Breast epithelium (tissue), 4 donors: Measurements from ENCODE around the gene TNFSF8. TPM values are rescaled to one million over a fixed set of nuclear protein-coding genes. Genes with fewer than 3 reads are reported as not detected.

ENCODE experiments used
- DNase-seq, 2 donors: peaks; one replicate each; pipeline ENCODE4 v3.0.0-alpha.2; 2019; ENCODE audit warnings: low spot score in 2 of 2
- H3K27ac ChIP-seq, 2 donors: fragments of 200-600 bp; sonication (generic) in 1 of 2; one replicate each; pipeline ENCODE4 v1.5.1; 2016 to 2019; ENCODE audit warnings: mild to moderate bottlenecking in 1 of 2
- H3K27me3 ChIP-seq, 2 donors: fragments of 200-600 bp; sonication (generic) in 1 of 2; one replicate each; pipeline versions ENCODE4 v1.5.1 to v1.6.0; 2017 to 2019; ENCODE audit warnings: control low read depth in 1 of 2, mild to moderate bottlenecking in 1 of 2
- H3K36me3 ChIP-seq: fragments of 200-600 bp; one replicate; pipeline ENCODE4 v1.5.1; 2019
- H3K4me1 ChIP-seq, 2 donors: fragments of 200-600 bp; sonication (generic); one replicate each; pipeline ENCODE4 v1.5.1; 2016 to 2019; ENCODE audit warnings: control low read depth in 1 of 2
- H3K4me3 ChIP-seq, 3 donors: fragments of 200-600 bp; sonication (generic); 1 replicate in 2 of 3; 2 replicates in 1 of 3; pipeline ENCODE4 v1.5.1; 2016 to 2019; ENCODE audit warnings: mild to moderate bottlenecking in 3 of 3, moderate library complexity in 2 of 3
- H3K9me3 ChIP-seq, 2 donors: fragments of 200-600 bp; sonication (generic) in 1 of 2; one replicate each; pipeline ENCODE4 v1.5.1; 2016 to 2019; ENCODE audit warnings: control low read depth in 1 of 2
- CTCF ChIP-seq, 3 donors: fragments of 450-650 bp; IDR thresholded peaks; one replicate each; pipeline ENCODE4 v1.5.1; 2016 to 2017; ENCODE audit warnings: antibody characterized with exemption in 3 of 3, mild to moderate bottlenecking in 3 of 3, moderate library complexity in 3 of 3
- POLR2A ChIP-seq: fragments of 450-650 bp; IDR thresholded peaks from one replicate; pipeline ENCODE4 v1.6.1; 2016; ENCODE audit warnings: antibody characterized with exemption, mild to moderate bottlenecking, moderate library complexity
- POLR2AphosphoS5 ChIP-seq, 3 donors: sonication (generic); formaldehyde crosslinking; IDR thresholded peaks; one replicate each; pipeline ENCODE4 v1.6.1; 2017; ENCODE audit warnings: antibody characterized with exemption in 3 of 3
- intact Hi-C: fragments of 100-400 bp; cut with DNase I; formaldehyde crosslinking; loops from one replicate; pipeline ENCODE4 v1.15.1; 2023; ENCODE audit warnings: low total_unique reads
- total RNA-seq, 3 donors: library from RNA; depleted of rRNA; stranded (reverse); fragments of >200 nt; gene quantifications; one replicate each; pipeline ENCODE4 v1.1.0, GENCODE V29; 2016

Gene TNFSF8
- total RNA-seq, 3 donors from 2014 or later: 2.6 to 9.8 (median 4.7) TPM

- DNase-seq: no peak
- intact Hi-C loops: no loop called here
- H3K27ac ChIP-seq: no peak overlapping the region
Observed at GRCh38 chr9:114928671-114929070, 1.7 kb downstream of the TNFSF8 start.

GRCh38 chr9:114928136-114928535 is 2.3 kb downstream of the TNFSF8 start:
- TF ChIP-seq POLR2AphosphoS5 (IDR thresholded peaks at IDR 0.05) (no peak), CTCF (IDR thresholded peaks at IDR 0.05) (no peak), POLR2A (no peak)
- Histone ChIP-seq H3K4me3 (peak overlapping the region in 1 of 3 donors; percentile 16), H3K9me3 (no peaks in the 10 kb centered on the region), H3K4me1 (no peaks in the 10 kb centered on the region), H3K27me3 (no peaks in the 10 kb centered on the region), H3K36me3 (no peaks in the 10 kb centered on the region), H3K27ac (no peak overlapping the region)
- no peak for DNase-seq
- intact Hi-C loops: no loop called here

More at GRCh38 chr9:114928671-114929070, 1.7 kb downstream of the TNFSF8 start:
- TF ChIP-seq POLR2AphosphoS5 (IDR thresholded peaks at IDR 0.05): no peak
- TF ChIP-seq CTCF (IDR thresholded peaks at IDR 0.05): no peak
- no peak for TF ChIP-seq POLR2A
- Histone ChIP-seq H3K4me3 (peak overlapping the region in 2 of 3 donors; percentile 17), H3K9me3 (no peaks in the 10 kb centered on the region), H3K27me3 (no peaks in the 10 kb centered on the region), H3K36me3 (no peaks in the 10 kb centered on the region), H3K4me1 (no peaks in the 10 kb centered on the region)

GRCh38 chr9:114925672-114926071 is 4.7 kb downstream of the TNFSF8 start:
- intact Hi-C loops: no loop called here
- no peak for DNase-seq
- Histone ChIP-seq H3K27me3 (no peaks in the 10 kb centered on the region), H3K4me1 (no peaks in the 10 kb centered on the region), H3K27ac (no peak overlapping the region), H3K36me3 (no peaks in the 10 kb centered on the region), H3K9me3 (no peaks in the 10 kb centered on the region), H3K4me3 (no peak overlapping the region)
- TF ChIP-seq CTCF (IDR thresholded peaks at IDR 0.05): no peak
- no peak for TF ChIP-seq POLR2AphosphoS5 (IDR thresholded peaks at IDR 0.05)
- TF ChIP-seq POLR2A: no peak

- intact Hi-C loops: no loop called here
- no peak for DNase-seq
- no peaks in the 10 kb centered on the region for H3K36me3 ChIP-seq
- H3K27me3 ChIP-seq: no peaks in the 10 kb centered on the region
- H3K4me3 ChIP-seq: no peak overlapping the region
- no peak for TF ChIP-seq CTCF (IDR thresholded peaks at IDR 0.05)
- no peak for TF ChIP-seq POLR2A
- no peak for TF ChIP-seq POLR2AphosphoS5 (IDR thresholded peaks at IDR 0.05)
- no peak overlapping the region for H3K27ac ChIP-seq
- H3K9me3 ChIP-seq: no peaks in the 10 kb centered on the region
- no peaks in the 10 kb centered on the region for H3K4me1 ChIP-seq
Observed at GRCh38 chr9:114925039-114925438, 5.4 kb downstream of the TNFSF8 start.

- H3K36me3 ChIP-seq: no peaks in the 10 kb centered on the region
- H3K27ac ChIP-seq: no peak overlapping the region
- TF ChIP-seq CTCF (IDR thresholded peaks at IDR 0.05): no peak
- no peak for TF ChIP-seq POLR2A
- no peak for TF ChIP-seq POLR2AphosphoS5 (IDR thresholded peaks at IDR 0.05)
- no peak for DNase-seq
- no peak overlapping the region for H3K4me3 ChIP-seq
- intact Hi-C loops: no loop called here
- no peaks in the 10 kb centered on the region for H3K27me3 ChIP-seq
- no peaks in the 10 kb centered on the region for H3K9me3 ChIP-seq
- no peaks in the 10 kb centered on the region for H3K4me1 ChIP-seq
Observed at GRCh38 chr9:114924327-114924726, 6.1 kb downstream of the TNFSF8 start.
